GM18861 (cell line): Measurements from ENCODE around the gene WNT9A.
"Not testable (repeated sequence)": the region's sequence is repeated elsewhere in the genome, so short reads cannot be mapped to it uniquely, and the experiment has no call there.

ENCODE experiments used
- ATAC-seq: cut with Tn5 transposase; IDR thresholded peaks from one replicate; pipeline ENCODE4 v1.9.1; 2021; ENCODE audit not compliant: unreplicated experiment

WNT9A gene, protein sequence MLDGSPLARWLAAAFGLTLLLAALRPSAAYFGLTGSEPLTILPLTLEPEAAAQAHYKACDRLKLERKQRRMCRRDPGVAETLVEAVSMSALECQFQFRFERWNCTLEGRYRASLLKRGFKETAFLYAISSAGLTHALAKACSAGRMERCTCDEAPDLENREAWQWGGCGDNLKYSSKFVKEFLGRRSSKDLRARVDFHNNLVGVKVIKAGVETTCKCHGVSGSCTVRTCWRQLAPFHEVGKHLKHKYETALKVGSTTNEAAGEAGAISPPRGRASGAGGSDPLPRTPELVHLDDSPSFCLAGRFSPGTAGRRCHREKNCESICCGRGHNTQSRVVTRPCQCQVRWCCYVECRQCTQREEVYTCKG

DNA sequence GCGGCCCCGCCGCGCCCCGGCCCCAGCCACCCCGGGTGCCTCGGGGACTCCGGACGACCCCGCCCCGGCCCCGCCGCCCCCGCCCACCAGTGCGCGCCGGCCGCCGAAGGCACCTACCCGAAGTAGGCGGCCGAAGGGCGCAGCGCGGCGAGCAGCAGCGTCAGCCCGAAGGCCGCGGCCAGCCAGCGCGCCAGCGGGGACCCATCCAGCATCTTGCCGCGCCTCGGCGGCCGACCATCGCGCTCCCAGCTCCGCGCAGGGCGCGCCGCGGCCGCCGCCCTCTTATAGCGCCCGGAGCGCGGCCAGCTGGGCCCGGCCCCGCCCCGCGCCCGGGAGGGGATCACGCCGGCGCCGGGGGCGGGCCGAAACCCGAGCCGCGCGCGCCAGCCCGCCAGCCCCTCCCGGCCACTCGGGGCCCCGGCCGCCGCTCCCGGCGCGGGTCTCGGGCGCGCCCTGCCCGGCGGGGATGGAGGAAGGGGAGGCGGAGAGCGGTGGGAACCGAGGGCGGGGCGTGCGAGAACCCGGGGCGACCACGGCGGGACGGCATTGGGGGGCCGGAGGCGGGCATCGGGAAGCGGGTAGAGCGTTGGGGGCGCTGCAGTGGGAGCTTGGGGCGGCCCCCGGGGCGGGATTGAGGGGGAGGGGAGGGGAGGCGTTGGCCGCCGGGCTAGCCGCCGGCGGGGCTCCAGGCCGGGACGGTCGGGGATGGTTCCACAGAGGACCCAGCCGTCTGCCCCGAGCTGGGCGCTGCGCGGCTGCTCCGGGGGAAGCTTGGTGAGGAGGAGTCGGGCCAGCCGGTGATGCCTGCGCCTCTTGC, at the start of gene WNT9A:
TSS of gene WNT9A (minus strand) at position 257 of the 817 bp plus-strand sequence. CDS start at position 212, 45 bp downstream.
- no peak for ATAC-seq

DNA sequence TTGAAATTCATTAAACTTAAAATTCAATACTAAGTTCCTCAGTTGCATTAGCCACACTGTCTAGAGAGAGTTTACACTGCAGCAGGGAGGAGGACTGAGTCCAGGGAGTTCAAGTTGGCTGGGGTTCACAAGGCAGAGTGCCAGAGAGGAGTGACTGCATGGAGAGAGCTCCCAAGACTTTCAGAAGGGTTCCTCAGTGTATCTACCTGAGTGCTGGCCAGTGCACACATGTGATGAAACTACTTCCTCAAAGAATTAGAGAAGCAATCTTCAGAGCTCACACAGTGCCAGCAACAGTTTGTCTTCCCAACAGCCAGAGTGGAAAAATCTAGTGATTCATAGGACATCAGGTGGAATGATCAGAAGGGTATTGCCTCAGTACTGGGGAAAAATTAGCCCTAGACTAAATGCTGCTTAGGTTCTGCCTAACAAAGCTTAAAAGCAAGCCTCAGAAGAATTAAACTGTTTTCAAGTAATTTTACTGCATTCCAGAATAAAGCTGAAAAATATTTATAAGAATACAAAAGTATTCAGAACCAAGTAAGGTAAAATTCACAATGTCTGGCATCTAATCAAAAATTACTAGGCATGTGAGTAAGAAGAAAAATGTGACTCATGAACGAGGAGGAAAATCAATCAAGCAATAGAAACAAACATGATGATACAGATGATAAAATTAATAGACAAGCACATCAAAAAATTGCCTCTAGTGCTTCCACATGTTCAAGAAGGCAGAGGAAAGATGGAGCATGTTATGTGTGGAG, 48.6 kb upstream of the WNT9A start:
- no peak for ATAC-seq

DNA sequence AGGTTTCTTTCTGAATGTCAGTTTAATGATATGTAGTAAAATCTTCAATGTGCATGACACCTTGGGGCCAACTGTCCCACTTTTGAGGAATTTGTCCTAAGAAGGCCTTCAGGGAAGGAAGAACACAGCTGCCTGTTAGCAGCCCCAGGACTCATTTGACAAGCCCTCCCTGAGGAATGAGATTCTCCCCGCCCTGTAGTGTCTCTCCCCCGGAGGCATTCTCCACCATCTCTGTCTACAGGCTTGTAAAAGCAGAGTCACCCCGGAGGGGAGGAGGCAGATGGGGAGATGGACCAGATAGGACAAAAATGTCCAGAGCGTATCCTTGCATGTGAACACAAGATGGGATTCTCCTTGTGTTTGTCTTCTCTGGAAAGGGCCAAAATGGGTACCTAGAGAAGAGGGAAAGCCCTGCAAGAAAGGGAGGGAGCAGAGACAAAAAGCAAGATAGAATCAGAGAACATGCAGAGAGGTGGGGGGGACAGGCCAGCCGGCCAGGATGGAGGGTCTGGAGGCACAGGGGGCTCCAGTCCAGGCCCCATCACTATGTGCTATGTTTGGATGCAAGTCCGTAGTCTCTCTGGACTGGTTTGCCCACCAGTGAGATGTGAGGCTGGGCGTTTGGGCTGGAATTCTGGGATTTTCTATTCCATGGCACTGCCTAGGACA, 47.0 kb upstream of the WNT9A start:
- ATAC-seq, result no peak

DNA sequence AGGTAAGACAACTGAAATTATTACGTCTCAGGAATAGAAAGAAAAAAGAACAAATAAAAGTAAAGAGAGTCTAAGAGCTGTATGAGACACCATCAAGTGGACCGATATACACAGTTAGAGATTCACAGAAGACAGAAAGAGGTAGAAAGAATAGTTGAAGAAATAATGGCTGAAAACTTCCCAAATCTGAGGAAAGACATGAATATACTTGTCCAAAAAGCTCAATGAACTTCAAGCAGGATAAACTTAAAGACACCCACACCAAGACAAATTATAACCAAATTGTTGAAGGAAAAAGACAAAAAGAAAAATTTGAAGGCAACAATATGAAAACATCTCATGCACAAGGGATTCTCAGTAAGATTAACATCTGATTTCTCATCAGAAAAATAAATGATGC, 39.4 kb upstream of the WNT9A start:
- ATAC-seq, result no peak

DNA sequence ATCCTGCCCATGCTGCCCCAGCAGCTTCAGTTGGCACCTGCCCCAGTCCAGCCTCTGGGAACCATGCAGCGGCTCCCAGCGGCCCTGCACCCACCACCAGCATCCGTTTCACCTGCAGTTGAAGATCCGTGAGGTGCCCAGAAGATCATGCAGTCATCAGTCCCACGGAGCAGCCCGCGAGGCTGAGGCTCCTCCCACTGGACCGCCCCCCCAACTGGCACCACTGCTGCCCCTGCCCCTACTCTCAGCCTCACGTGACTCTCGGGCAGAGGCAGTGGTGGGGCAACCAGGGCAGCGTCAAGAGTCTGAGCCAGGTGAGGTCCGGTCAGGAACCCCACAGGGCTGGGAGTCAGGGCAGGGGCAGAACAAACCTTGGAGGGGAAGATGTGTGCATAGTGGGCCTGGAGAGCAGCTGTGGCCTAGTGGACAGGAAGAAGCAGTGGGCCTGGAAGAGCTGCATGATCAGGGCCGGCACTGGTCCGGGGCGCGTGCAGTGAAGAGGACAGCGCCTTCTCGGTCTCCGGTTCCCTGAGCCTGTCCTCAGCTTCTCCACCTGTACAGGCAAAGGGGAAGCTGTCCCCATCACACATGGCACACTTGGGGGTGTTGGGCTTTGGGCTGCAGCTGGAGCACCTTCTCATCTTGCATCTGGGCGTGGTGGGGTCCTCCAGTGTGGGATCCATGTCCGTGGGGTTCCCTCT, 28.0 kb upstream of the WNT9A start:
- not testable (repeated sequence) for ATAC-seq

DNA sequence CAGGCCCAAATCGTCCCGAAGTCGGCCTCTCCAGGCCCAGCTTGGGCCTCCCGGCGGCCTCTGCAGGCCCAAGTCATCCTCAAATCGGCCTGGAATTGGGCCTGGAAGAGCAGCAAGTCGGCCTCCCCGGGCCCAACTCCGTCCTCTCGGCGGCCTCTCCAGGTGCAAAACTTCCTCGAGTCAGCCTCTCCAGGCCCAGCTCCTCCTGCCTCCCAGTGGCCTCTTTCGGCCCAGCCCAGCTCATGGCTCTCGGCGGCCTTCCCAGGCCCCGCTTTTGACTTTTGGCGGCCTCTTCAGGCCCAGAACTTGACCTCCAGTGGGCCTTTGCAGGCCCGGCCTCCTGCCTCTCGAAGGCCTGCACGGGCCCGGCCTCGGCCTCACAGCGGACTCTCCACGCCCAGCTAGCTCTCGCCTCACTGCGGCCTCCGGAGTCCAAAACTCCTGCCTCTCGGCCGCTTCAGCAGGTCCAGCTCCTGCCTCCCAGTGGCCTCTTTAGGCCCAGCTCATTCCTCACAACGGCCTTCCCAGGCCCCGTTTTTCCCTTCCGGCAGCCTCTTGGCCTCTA, 26.1 kb upstream of the WNT9A start:
- not testable (repeated sequence) for ATAC-seq

DNA sequence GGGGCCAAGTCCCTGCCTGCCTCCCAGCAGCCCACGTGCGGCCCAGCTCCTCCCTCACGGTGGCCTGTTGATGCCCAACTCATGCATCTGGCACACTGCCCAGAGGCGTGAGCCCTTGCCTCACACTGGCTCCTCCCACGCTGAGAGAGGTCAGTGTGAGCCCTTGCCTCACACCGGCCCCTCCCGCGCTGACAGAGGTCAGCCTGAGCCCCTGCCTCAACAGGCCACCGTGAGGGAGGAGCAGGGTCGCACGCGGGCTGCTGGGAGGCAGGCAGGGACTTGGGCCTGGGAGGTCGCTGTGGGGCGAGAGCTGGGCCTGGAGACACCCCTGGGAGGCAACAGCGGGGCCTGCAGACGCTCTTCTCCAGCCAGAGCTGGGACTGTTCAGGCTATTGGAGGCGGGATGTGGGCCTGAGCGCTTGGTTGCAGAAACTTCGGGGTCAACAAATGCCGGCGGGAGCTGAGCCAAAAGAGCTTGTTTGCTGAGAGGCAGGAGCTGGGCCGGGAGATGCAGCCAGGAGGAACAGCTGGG, 25.2 kb upstream of the WNT9A start:
- ATAC-seq, result not testable (repeated sequence)

DNA sequence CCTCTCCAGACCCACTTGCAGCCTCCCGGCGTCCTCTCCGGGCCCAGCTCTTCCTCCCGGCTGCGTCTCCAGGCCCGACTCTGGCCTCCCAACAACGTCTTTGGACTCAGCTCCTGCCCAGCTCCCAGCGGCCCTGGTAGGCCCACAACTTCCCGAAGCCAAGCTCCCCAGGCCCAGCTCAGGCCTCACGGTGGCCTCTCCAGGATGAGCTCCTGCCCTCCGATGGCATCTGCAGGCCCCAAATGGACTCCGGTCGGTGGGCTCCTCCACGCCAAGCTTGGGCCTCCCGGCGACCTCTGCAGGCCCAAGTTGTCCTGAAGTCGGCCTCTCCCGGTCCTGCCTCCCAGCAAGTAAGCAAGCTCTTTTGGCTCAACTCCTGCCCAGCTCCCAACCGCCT, 24.5 kb upstream of the WNT9A start:
- ATAC-seq, result not testable (repeated sequence)

DNA sequence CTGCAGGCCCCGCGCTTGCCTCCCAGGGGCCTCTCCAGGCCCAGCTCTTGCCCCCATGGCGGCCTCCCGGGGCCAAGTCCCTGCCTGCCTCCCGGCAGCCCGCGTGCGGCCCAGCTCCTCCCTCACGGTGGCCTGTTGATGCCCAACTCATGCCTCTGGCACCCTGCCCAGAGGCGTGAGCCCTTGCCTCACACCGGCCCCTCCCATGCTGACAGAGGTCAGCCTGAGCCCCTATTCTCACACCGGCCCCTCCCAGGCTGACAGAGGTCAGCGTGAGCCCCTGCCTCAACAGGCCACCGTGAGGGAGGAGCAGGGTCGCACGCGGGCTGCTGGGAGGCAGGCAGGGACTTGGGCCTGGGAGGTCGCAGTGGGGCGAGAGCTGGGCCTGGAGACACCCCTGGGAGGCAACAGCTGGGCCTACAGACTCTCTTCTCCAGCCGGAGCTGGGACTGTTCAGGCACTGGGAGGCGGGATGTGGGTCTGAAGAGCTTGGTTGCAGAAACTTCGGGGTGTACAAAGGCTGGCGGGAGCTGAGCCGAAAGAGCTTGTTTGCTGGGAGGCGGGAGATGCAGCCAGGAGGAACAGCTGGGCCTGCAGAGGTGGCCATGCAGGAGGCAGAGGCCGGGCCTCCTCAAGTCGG, 24.0 kb upstream of the WNT9A start:
- ATAC-seq, result not testable (repeated sequence)

DNA sequence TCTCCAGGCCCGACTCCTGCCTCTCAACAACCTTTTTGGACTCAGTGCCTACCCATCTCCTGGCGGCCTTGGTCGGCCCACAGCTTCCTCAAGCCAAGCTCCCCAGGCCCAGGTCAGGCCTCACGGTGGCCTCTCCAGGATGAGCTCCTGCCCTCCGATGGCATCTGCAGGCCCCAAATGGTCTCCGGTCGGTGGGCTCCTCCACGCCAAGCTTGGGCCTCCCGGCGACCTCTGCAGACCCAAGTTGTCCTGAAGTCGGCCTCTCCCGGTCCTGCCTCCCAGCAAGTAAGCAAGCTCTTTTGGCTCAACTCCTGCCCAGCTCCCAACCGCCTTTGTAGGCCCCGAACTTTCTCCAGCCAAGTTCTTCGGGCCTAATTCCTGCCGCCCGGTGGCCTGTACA, 23.5 kb upstream of the WNT9A start:
- ATAC-seq, result not testable (repeated sequence)

DNA sequence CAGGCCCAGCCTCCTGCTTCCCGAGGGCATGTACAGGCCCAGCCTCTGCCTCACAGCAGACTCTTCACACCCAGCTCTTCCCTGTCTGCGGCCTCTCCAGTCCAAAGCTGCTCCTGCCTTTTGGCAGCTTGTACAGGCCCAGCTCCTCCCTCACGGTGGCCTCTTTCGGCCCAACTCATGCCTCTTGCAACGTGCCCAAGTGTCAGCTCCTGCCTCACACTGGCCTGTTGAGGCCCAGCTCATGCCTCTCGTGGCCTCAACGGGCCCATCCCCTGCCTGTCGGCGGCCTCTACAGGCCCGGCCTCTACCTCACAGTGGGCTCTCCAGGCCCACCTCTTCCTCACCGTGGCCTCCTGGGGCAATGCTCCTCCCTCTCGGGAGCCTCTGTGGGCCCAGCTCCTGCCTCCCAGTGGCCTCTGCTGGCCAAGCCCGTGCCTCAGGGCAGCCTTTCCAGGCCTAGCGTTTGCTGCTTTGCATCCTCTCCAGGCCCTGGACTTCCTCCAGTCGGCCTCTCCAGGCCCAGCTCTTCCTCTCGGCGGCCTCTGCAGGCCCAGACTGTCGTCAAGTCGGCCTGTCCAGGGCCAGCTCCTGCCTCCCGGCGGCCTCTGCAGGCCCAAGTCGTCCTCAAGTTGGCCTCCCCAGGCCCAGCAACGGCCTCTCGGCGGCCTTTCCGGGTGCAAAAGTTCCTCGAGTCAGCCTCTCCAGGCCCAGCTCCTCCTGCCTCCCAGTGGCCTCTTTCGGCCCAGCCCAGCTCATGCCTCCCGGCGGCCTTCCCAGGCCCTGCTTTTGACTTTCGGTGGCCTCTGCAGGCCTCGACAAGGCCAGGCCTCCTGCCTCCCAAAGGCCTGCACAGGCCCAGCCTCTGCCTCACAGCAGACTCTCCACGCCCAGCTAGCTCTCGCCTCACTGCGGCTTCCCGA, 22.6 kb upstream of the WNT9A start:
- not testable (repeated sequence) for ATAC-seq

DNA sequence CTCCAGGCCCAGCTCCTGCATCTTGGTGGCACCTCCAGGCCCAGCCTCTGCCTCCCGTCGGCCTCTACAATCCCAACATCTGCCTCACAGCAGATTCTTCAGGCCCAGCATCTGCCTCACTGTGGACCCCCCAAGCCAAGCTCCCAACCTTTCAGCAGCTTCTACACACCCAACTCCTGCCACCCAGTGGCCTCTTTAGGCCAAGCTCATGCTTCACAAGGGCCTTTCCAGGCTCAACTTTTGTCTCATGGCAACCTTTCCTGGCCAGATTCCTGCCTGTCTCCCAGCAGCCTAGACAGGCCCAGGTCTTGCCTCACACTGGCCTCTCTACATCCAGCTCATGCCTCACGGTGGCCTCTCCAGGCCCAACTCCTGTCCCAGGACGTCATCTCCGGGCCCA, 20.1 kb upstream of the WNT9A start:
- ATAC-seq, result not testable (repeated sequence)

DNA sequence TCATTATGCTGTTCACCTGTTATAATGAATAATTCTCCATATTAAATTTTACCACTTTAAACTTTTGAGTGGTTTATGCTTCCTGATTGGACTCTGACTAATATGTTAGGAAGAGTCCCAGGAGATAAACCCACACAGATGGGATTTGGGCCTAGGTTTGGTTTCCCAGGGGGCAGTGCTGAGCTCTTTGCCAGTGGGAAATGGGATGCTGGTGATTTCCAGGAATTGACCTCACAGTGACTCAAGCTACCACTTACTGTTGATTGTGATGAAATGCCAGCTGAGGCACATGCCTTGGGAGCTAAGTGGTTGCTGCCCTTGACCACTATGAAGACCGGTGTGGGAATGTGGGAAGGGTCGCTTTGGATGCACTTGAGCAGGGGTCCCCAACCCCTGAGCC, 19.0 kb upstream of the WNT9A start:
- not testable (repeated sequence) for ATAC-seq

DNA sequence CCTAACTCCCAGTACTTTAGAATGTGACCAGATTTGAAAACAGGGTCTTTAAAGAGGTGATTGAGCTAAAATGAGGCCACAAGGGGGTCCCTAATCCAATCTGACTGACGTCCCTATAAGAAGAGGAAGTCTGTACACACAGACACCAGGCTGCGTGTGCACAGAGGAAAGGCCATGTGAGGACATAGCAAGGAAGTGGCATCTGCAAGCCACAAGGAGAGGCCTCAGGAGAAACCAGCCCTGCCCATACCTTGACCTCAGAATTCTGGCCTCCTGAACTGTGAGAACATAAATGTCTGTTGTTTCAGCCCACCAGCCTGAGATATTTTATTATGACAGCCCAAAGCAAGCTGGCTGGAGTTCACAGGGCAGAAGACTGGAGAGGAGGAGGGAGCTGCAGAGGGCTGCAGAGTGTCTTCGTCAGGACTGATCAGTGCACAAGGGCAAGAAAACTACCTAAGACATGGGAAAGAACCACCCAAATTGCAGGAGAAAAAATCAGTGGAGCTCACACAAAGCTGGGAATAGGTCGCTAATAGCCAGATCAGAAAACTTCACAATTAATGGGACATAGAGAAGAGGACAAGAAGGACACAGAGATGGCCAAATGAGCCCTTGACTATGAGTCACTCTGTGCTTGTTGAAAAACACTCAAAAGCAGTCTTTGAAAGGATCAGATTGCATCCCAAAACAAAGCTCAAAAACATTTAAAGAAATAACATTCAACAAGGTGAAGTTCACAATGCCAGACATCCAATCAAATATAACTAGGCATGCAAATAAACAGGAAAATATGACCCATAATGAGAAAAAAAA, 14.1 kb upstream of the WNT9A start:
- no peak for ATAC-seq

DNA sequence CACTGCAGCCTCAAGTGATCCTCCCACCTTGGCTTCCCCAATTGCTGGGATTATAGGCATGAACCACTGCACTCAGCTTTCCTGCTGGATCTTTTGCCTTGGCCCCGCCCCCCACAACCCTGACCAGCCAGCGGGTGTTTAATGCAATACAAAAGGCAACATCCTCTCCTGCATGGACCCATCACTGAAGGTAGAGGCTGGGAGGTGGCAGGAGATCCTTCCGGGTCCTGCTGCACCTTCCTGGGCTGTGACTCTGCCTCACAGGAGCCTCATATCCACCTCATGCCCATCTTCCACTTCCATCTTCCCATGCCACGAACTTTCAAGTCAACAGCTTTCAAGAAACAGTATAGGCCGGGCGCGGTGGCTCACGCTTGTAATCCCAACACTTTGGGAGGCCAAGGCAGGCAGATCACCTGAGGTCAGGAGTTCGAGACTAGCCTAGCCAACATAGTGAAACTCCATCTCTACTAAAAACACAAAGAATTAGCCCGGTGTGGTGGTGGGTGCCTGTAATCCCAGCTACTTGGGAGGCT, 11.7 kb upstream of the WNT9A start:
- ATAC-seq, result no peak

DNA sequence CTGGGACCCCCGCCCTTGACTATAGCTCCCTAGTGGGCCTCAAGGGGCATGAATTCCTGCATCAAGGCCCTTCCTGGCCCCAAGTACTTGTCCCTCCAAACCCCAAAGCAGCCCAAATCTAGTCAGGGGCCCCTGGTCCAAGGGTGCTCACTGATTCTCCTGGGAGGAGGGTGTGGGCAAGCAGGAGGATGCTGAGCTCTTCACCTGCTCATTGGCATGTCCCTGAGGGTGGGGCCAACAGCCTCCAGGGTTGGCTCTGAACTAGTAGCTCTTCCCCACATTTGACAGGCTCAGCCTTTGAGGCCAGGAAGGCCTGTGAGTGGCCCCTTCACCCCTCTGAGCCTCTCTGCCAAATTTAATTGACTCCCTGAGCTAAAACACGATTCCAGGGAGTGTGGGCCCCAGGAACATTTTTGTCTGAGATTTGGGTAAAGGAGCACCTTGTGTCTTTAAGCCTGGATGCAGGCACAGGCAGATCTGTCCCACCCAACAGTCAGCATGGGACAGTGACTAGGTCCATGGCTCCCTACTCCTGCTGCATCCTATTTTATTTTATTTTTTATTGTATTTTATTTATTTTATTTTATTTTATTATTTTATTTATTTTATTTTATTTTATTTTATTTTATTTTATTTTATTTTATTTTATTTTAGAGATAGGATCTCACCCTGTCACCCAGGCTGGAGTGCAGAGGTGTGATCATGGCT, 11.0 kb upstream of the WNT9A start:
- no peak for ATAC-seq
